Activated CD4-positive, alpha-beta T cell treated with anti-CD3 and anti-CD28 coated beads for 24 hours (primary cell): ENCODE data around the gene HIPK2.

Experiments used
- DNase-seq, 2 donors: peaks; one replicate each; pipeline ENCODE4 v3.0.0-alpha.2; 2020; ENCODE audit warnings: low read depth in 2 of 2

HIPK2 gene

DNA sequence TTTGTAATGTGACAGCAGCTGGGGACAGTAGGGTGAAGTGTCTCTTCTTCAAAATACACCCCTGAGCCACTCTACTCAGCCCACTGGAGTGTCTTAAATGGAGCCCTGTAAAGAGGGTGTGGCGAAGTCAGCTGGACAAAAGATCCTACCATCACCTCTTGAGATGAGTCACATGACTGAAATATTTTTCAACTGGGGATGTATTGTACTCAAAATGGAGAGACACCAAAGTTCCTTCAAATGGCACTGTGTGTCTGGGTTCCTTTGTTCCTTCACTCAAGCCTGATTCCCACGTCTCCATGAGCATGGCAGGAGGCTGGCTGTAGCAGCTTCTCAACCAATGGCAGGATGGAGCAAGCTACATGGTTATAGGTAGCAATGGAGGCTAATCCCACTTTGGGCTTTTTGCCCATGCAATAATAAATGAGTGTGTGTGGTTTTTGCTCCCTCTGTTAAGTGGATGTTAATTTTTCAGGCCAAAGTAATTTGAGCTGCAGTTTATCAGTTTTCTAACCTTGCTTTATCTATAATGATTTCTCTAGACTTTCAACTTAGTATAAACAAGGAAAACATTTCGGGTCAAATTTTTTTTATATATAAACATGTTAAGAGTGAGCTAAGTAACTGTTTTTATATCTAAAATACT, 186.1 kb downstream of the HIPK2 start:
- DNase-seq: no peak

DNA sequence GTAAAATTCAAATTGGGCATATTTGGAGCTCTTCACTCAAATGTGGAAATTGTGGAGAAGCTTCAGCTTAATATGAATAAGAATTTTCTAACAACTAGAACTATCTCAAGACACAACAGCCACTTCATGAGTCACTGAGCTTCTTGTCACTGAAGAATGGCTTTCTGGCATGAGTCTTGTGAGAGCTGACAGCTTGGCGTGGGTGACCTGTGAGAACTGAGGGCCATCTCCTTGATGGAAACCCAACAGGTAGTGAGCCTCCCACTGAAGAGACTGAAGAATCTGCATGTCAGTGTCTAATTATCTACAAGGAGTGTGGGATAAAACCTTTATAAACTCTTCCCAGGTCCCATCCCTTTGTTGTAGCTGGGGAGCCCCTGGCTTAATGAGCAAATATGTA, 188.3 kb downstream of the HIPK2 start:
- no peak for DNase-seq

DNA sequence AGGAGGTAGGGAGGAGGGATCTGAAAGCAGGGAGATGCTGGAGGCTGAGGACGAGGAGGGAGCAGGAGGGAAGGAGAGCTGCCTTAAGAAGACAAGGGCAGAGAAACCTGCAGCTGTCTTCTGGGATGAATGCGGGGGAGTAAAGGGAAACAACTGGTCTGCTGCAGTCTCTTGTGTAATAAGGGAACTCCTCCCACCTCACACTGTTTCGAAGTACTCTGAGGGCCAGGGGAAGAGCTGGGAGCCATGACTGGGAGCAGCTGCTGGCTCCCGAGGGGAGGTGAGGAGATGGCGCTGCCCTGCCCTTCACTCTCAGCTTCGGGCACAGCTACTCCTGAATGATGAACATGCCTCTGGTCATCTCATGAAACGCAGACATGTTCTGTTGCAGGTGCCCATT, 189.2 kb downstream of the HIPK2 start:
- no peak for DNase-seq

DNA sequence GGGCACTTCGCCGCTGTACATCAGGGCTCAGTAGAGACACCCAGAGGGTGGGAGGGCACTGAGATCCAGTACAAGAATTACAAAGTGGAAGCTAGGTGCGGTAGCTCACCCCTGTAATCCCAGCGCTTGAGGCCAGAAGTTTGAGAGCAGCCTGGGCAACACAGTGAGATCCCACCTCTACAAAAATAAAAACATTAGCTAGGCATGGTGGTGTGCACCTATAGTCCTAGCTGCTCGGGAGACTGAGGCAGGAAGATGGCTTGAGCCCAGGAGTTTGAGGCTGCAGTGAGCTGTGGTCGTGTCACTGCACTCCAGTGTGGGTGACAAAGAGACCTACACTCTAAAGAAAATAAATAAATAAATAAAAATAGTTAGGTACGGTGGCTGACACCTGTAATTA, 190.3 kb downstream of the HIPK2 start:
- DNase-seq: no peak

DNA sequence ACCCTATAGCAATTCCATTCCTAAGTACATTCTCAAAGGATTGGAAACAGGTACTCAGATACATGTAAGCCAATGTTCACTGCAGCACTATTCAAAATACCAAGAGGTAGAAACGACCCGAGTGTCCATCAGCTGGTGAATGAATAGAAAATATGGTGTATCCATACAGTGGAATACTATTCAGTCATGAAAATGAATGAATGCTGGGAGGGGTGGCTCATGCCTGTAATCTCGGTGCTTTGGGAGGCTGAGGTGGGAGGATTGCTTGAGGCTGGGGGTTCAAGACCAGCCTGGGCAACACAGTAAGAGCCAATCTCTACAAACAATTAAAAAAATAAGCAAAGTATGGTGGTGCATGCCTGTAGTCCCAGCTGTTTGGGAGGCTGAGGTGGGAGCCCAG, 191.5 kb downstream of the HIPK2 start:
- DNase-seq: no peak

DNA sequence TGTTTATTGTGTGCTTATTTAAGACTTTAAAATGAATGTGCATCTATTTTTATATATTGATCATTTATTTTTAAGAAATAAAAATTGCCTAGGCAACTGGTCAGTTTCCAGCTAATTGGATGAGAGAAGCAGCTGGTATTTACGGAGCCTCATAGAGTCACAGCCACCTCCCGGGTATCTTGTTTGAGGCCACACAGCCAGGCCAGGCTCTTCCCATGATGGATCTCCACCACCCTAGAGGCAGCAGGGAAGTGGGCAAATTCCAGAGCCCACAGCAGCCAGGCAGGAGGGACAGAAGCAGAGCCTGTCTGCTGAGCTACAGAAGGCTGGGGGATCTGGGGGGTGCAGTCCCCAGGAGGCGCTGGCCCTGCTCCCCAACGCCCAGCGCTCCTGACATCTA, 192.8 kb downstream of the HIPK2 start:
- DNase-seq: no peak

DNA sequence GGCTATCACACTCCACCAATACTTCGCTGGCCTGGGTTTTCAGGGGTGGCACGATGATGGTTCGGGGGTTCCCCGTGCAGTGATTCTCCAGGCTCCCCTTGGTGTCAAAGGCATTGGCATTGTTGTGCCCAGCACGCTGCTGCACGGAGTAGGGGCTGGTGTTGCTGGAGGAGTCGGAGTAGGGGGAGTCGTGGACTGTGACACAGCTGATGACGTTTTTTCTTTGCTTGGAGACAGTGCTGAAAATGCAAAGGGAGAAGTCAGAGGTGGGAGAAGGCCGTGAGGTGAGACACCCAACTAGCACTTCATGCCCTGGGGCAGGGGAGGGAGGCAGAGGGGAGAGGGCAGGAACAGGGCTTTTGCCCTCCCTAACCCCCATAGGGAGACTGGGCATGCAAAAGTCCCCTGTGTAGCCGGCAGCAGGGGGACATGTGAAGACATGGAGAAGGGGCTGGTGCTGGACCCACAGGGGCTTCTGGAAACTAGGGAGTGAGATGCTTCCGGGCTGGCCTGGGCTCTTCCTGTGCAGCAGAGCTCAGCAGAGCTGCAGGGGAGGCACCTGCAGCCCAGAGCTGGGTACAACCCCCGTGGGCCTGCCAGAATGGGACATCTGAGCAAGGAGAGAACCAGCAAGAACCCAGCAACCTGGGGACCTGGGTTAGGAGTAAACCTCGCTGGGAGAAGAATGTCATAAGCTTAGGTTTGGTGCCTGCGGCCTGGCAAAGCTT, 193.8 kb downstream of the HIPK2 start:
- no peak for DNase-seq

DNA sequence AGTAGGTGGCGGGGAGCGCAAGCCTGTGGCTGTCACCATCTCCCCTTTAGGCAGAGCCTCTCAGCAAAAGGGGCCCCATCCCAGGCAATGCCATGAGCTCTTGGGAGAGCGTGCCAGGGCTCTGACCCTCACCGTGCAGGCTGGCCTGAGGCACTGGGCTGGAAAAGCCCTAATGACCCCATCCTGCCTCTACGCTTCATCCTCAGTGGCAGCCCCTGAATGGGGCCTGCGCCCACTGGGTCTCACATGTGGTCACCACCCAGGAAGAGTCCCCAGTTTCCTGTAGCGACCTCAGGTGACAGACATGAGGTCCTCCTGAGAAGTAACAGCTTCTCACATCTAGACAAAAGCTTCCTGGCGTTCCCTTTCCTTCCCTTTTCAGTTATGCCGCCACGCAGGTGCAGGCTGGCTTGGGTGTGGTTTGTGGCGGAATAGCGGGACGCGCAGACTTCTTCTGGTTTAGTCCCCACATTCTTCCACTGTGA, 195.1 kb downstream of the HIPK2 start:
- DNase-seq: no peak

DNA sequence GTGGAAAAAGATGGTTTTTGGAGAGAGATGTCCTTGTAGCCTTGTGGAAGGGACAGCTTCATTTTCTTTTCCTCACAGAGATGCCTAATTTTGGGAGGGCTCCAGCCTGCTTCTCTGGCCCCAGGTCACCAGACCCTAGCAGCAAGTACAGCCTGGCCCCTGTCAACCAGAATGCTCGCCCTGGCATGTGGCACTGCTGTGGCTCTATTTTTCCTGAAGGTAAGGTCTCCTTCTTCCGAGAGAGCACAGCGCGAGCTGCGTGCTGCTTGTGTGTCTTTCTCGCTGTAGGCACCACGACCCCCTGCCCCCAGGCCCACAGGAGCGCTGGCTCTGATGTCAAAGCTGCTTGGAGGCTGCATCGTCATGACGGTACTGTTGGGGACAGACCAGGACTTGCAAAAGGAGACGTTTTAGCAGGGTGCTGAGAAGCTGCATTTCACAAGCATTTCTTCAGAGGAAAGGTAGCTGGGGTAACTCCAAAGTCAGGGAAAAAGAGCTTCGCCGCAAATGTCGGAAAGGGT, 195.6 kb downstream of the HIPK2 start:
- DNase-seq: no peak

DNA sequence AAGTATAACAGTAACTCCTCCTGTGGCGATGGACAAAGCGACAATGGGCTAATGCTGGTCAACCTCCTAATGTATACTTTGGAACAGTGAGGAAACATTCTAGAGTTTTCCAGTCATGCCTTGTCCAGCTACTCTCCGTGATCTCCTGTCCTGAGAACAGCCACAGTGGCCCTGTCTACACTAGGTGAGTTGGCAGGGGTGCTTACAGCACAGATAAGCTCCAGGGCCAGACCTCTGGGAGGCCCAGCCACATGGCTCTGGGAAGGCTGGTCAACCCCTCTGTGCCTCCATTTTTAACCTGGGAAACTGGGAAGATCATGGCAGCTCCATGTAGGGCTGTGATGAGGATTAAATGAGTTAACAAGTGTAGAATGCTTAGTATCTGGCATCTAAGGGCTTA, 197.4 kb downstream of the HIPK2 start:
- DNase-seq: no peak

DNA sequence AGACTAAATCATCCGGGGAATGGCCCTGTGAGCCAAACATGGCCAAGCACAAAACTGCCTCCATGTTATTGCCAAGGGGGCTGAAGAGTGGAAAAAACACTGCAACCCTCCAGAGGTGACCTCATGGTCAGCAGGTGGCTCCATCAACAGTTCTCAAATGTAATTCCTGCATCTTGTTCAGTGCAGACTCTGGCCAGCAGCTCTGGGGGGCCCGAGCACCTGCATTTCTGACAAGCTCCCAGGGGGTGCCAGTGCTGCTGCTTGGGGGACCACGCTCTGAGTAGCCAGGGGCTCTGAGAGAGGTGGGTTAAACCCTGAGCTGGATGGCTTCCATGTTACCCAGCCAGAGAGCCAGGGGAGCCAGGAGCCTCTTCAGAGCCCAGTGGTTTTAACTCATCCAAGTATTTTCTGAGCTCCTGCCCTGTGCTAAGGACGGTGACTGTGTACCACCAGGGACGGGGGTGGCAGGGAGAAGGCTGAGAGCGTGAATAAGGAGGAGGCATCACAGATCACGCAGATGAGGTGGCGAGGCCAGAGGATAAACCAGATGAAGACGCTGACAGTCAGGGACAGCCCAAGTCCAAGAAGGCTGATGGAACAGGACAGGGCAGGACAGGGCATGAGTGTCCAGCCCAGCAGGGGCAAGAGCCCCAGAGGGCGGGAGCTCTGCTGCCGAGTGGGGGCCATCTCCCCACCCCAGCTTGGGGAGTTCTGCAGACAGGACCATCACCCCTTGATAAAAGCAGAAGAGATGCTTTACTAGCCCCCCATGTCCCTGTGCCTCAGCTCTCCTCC, 201.4 kb downstream of the HIPK2 start:
- DNase-seq: no peak

DNA sequence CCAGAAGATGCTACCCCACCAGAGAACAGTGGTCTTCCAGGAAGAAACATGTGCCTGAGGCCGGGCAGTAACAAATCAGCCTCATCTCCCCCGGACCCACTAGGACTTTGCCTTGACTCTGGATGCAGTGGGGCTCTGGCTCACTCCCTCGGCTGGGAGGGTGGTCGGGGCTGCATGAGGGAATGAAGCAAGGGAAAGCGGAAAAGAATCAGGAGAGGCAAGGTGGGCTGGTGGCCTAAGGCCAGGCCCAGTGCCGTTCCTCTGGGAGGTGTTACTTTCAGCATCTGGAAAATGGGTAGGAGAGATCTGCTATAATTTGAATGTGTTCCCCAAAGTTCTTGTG, 202.5 kb downstream of the HIPK2 start:
- DNase-seq: no peak

DNA sequence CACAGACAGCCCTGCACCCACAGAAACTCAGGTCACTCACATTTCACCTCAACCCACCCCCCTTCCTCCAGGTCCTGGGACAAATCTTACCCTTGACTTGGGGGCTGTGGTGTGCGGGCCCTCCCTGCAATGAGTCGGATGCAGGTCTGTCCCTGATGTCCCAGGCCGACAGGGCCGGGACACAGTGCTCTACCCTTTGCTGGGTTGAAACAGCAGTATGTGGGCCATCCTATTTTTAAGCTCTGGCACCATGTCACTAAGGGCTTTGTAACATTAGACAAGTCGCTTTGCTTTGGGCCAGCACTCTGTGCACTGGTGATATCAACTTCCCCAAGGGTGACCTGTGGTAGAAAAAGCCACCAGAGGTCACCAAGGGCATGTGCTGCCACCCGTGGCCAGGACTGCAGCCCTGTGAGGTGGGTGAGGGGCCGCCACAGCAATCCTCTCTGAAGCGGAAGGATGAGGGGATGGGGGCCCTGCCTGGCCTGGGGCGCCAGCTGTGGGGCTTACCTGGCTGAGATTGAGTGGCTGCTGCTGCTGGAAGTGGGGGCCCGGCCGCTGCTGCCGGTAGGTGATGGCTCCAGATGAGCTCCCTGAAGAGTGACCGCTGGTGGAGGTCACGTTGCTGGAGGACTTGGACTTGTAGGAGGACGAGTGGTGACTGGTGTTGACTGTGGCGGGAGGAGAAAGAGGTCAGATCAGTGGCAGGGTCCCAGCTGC, 203.0 kb downstream of the HIPK2 start:
- DNase-seq: no peak

DNA sequence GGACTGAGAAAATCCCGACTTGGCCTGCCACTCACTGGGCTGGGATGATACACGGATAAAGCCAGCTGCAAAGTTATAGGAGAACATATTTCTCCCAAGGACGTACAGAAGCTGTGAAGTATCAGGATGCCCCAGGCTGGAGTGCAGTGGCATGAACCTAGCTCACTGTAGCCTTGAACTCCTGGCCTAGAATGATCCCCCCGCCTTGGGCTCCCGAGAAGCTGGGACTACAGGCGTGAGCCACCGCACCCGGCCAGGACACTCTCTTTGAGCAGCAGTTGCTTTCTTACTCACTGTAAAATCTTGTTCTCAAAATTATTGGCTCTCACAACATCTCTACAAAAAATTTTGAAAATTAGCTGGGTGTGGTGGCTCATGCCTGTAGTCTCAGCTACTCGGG, 203.9 kb downstream of the HIPK2 start:
- DNase-seq: no peak

DNA sequence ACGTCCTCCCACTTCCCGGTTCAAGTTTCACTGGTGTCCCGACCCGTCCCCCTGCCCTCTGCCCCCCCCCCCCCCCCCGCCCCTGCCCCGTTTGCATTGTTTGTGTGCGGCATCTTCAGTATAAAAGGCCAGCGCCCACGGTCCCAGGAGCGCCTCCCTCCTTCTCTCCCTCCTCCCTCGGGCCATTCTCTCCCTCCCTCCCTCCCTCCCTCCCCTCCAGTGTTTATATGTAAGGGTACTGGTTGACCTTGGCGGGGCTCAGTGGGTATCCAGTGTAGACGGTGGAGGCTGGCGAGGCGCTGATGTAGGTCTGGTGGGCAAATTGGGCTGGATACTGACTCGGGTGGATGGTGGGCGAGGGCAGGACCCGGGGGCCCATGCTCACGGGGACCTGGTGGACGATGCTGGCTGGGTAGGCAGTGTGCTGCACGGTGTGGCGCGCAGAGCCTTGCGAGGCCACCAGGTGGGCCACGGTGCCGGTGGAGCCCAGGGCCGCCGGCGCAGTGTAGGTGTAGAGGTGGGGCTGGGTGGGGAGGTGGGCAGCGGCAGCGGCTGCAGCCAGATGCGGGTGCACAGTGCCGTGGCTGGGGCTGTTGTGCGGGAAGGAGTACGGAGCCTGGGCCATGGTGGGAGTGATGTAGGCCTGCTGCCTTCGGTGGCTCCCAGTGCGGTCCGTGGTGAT, 205.0 kb downstream of the HIPK2 start:
- DNase-seq: no peak

DNA sequence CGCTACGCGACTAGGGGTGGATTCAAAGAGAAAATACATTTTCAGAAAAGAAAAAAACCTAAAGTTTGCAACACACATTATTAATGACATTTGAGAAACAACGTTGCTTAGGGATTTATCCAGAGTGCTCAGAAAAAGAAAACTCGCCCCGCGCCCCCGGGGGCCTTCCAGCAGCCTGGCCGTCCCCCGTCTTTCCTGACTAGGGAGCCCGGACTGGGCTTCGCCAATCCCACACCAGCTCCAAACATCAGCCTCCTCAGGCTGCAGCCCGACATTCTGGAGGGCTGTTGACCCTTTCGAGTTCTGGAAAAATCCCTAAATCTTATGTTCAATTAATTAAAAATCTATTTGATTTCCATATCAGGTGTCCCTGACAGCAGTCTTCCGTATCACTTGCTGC, 205.7 kb downstream of the HIPK2 start:
- no peak for DNase-seq

DNA sequence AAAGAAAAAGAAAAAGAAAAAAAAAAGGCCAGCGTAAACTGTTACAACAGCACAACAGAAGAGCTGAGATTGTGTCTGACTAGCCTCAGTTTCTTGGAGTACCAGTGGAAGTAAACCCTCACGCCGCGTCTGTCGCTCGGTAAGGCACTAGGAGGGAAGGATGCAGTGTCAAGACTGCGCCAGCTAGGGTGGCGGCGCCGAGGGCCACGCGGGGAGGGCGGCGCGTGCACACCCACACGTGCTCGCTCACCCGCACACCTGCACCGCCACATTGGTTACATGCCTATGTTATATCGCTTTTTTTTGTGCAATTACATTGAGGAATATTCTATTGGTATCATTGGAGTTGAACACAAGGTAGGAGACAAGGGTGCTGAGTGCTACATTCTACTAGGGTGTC, 206.1 kb downstream of the HIPK2 start:
- DNase-seq: no peak

DNA sequence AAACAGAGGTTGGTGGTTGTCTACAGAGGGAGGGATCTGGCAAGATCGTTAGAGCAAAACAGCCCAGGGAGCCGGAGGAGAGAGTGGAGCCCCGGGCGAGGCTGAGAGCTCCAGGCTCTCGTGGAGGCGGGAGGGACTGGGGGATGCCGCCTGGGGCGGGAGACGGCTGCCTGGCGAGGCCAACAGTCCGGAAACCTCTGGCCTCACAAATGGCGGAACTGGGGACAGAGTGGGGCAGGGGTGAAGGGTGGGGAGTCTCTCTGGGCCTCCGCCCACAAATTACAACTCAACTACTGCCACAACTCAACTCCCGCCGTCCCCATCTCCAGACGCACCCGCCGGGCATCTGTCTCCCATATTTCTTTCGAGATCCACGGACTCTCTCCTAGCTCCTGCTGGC, 206.6 kb downstream of the HIPK2 start:
- DNase-seq: no peak

DNA sequence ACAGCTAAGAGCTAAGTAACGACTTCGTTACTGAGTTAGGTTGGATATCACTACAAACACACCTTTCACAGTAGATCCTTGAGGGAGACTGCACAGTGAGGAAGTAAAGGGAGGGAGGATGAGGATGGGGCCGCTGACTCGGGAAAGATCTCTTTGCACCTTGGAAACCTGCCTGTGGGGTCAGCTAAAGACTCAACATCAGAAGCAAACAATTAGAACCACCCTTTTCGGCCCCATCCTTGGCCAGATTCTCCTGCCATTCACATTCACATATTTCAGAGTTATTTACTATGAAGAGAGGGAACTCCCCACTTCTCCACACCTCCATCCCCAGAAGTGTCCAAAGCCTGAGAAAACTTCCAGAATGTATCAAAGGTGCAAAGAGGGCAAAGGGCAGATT, 207.2 kb downstream of the HIPK2 start:
- DNase-seq: no peak

DNA sequence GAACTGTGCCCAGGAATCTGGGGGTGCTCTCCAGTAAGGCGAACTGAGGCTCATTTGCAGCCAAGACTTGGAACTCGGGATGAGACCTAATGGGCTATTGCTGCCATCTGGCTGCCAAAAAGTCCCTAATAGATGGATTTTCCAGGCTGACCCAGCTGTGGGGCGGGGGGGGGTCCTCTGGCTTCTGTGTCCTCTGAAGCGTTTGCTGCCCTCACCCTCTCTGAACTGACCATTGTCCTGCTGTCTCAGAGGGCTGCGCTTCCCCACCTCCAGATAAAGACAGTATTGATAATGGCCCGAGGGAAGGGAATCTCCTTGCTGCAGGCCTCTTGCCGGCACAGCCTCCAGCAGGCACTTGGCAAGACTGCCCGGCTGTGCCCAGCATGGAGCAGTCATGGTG, 207.7 kb downstream of the HIPK2 start:
- DNase-seq: no peak

DNA sequence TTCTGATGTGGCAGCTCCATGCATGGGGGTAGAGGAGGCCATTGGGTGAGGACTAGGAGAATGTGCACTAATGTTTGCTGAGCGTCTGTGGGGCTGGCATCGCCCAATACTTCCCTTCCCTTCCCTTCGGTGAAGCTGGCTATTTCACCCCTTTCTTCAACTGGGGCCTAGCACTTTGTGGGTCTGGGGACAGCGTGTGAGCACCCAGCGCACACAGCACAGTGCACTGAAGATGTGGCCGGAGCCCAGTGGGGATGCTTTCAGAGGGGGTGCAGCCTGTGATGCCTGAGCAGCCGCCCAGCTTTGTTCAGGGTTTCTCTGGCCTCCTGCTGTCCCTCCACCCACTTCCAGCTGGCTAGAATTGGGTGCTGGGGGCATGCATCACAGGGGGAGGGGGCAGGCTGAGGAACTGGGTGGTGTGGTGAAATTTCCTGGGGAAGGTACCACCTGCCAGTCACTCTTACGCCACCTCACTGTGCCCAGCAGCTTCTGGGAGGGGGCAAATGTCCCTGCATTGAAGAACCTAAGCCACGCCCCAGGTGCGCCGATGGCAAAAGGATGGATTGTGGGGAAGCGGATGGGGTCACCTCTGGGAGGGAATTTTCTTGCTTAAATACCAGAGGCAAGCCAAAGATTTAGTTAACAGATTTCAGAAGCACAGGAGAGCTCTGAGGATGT, 208.8 kb downstream of the HIPK2 start:
- DNase-seq: no peak
